GM19395 (cell line): ENCODE data around the gene CD79A.

Source experiments
- ATAC-seq: cut with Tn5 transposase; IDR thresholded peaks from one replicate; pipeline ENCODE4 v1.9.1; 2021; ENCODE audit warnings: mild to moderate bottlenecking, moderate library complexity; ENCODE audit not compliant: unreplicated experiment

Gene CD79A

GRCh38 chr19:41929536-41930071, 52.5 kb downstream of the CD79A start:
- ATAC-seq, result no peak

- ATAC-seq, result no peak
Measured at GRCh38 chr19:41930322-41930722, 53.2 kb downstream of the CD79A start.
